Skeletal muscle tissue (tissue), 4 donors: ENCODE measurements around the gene CD6. TPM values are rescaled to one million over a fixed set of nuclear protein-coding genes. Genes with fewer than 3 reads are reported as not detected.

ENCODE experiments used
- H3K27ac ChIP-seq: one replicate; pipeline ENCODE4 v1.7.0; 2013; ENCODE audit warnings: mild to moderate bottlenecking, low read depth, low read length, inconsistent platforms
- H3K27me3 ChIP-seq, 3 donors: one replicate each; pipeline ENCODE4 v1.7.0; 2013; ENCODE audit warnings: low read length in 3 of 3; ENCODE audit not compliant: control insufficient read depth in 3 of 3, insufficient read depth in 3 of 3
- H3K36me3 ChIP-seq, 3 donors: one replicate each; pipeline ENCODE4 v1.7.0; 2013; ENCODE audit warnings: low read length in 3 of 3; ENCODE audit not compliant: control insufficient read depth in 3 of 3, insufficient read depth in 3 of 3
- H3K4me1 ChIP-seq, 3 donors: one replicate each; pipeline ENCODE4 v1.7.0; 2013; ENCODE audit warnings: low read length in 3 of 3, mild to moderate bottlenecking in 3 of 3; ENCODE audit not compliant: control insufficient read depth in 3 of 3, insufficient read depth in 3 of 3
- H3K4me3 ChIP-seq, 3 donors: one replicate each; pipeline ENCODE4 v1.7.0; 2013; ENCODE audit warnings: low read length in 3 of 3
- H3K9ac ChIP-seq, 3 donors: one replicate each; pipeline ENCODE4 v1.7.0; 2013; ENCODE audit warnings: low read length in 3 of 3, mild to moderate bottlenecking in 3 of 3, moderate library complexity in 2 of 3, low read depth in 1 of 3
- H3K9me3 ChIP-seq, 3 donors: one replicate each; pipeline ENCODE4 v1.7.0; 2013; ENCODE audit warnings: low read length in 3 of 3; ENCODE audit not compliant: control insufficient read depth in 3 of 3
- total RNA-seq: library from RNA; depleted of rRNA; stranded (reverse); fragments of >200 nt; gene quantifications from one replicate; pipeline ENCODE4 v1.2.3, GENCODE V29; 2014
- donor health status: Osteomylitis.

Gene CD6
- total RNA-seq, 1 donor from 2014 or later, result under 0.01 TPM

- Histone ChIP-seq H3K4me3 (no peak overlapping the region), H3K36me3 (no peaks in the 10 kb centered on the region), H3K27me3 (peaks cover 30 to 51% (median 48%) of the 10 kb centered on the region in 3 donors), H3K9me3 (no peaks in the 10 kb centered on the region), H3K27ac (no peak overlapping the region), H3K4me1 (peaks cover 3 to 12% (median 6%) of the 10 kb centered on the region in 3 donors), H3K9ac (no peak overlapping the region)
Measured at GRCh38 chr11:61010466-61011228, 39.2 kb downstream of the CD6 start.

GRCh38 chr11:61011229-61011870 is 39.9 kb downstream of the CD6 start:
- H3K9me3 ChIP-seq, result no peaks in the 10 kb centered on the region
- peaks cover 27 to 51% (median 50%) of the 10 kb centered on the region in 3 donors for H3K27me3 ChIP-seq
- H3K4me3 ChIP-seq, result no peak overlapping the region
- no peak overlapping the region for H3K27ac ChIP-seq
- no peak overlapping the region for H3K9ac ChIP-seq
- H3K4me1 ChIP-seq, result peaks cover 3 to 12% (median 6%) of the 10 kb centered on the region in 3 donors
- no peaks in the 10 kb centered on the region for H3K36me3 ChIP-seq

GRCh38 chr11:61011950-61012736 is 40.7 kb downstream of the CD6 start:
- Histone ChIP-seq H3K9me3 (no peaks in the 10 kb centered on the region), H3K4me3 (no peak overlapping the region), H3K27me3 (peaks cover 19 to 45% (median 45%) of the 10 kb centered on the region in 3 donors), H3K36me3 (no peaks in the 10 kb centered on the region), H3K27ac (no peak overlapping the region), H3K9ac (no peak overlapping the region), H3K4me1 (peaks cover 3 to 9% (median 6%) of the 10 kb centered on the region in 3 donors)

GRCh38 chr11:61012737-61013215 is 41.3 kb downstream of the CD6 start:
- peaks cover 3 to 4% (median 3%) of the 10 kb centered on the region in 3 donors for H3K4me1 ChIP-seq
- H3K36me3 ChIP-seq, result no peaks in the 10 kb centered on the region
- no peak overlapping the region for H3K4me3 ChIP-seq
- H3K9ac ChIP-seq, result no peak overlapping the region
- H3K9me3 ChIP-seq, result no peaks in the 10 kb centered on the region
- no peak overlapping the region for H3K27ac ChIP-seq
- H3K27me3 ChIP-seq, result peaks cover 19 to 45% (median 45%) of the 10 kb centered on the region in 3 donors

GRCh38 chr11:61018059-61018458 is 46.6 kb downstream of the CD6 start:
- H3K9me3 ChIP-seq, result no peaks in the 10 kb centered on the region
- H3K9ac ChIP-seq, result no peak overlapping the region
- H3K36me3 ChIP-seq, result no peaks in the 10 kb centered on the region
- H3K4me1 ChIP-seq, result no peaks in the 10 kb centered on the region
- H3K27ac ChIP-seq, result no peak overlapping the region
- peaks cover 38 to 68% (median 57%) of the 10 kb centered on the region in 3 donors for H3K27me3 ChIP-seq
- no peak overlapping the region for H3K4me3 ChIP-seq

GRCh38 chr11:61019037-61019831 is 47.8 kb downstream of the CD6 start:
- Histone ChIP-seq H3K27me3 (peaks cover 38 to 68% (median 50%) of the 10 kb centered on the region in 3 donors), H3K27ac (no peak overlapping the region), H3K4me1 (peaks cover 0 to 7% (median 0%) of the 10 kb centered on the region in 3 donors), H3K9ac (no peak overlapping the region), H3K4me3 (no peak overlapping the region), H3K9me3 (no peaks in the 10 kb centered on the region), H3K36me3 (no peaks in the 10 kb centered on the region)

GRCh38 chr11:61019832-61020405 is 48.4 kb downstream of the CD6 start:
- H3K36me3 ChIP-seq, result no peaks in the 10 kb centered on the region
- H3K4me3 ChIP-seq, result no peak overlapping the region
- H3K9me3 ChIP-seq, result peaks cover 0 to under 1% (median 0%) of the 10 kb centered on the region in 3 donors
- no peak overlapping the region for H3K9ac ChIP-seq
- peaks cover 40 to 69% (median 53%) of the 10 kb centered on the region in 3 donors for H3K27me3 ChIP-seq
- H3K4me1 ChIP-seq, result peaks cover 0 to 7% (median 0%) of the 10 kb centered on the region in 3 donors
- H3K27ac ChIP-seq, result no peak overlapping the region

GRCh38 chr11:61020551-61021235 is 49.2 kb downstream of the CD6 start:
- H3K9me3 ChIP-seq, result peaks cover 0 to 2% (median 0%) of the 10 kb centered on the region in 3 donors
- H3K27ac ChIP-seq, result no peak overlapping the region
- peaks cover 0 to 7% (median 3%) of the 10 kb centered on the region in 3 donors for H3K4me1 ChIP-seq
- H3K9ac ChIP-seq, result no peak overlapping the region
- no peak overlapping the region for H3K4me3 ChIP-seq
- H3K27me3 ChIP-seq, result peaks cover 42 to 76% (median 60%) of the 10 kb centered on the region in 3 donors
- H3K36me3 ChIP-seq, result no peaks in the 10 kb centered on the region
